Measurements from ENCODE around the gene FNDC11. TPM values are rescaled to one million over a fixed set of nuclear protein-coding genes. Genes with fewer than 3 reads are reported as not detected.
A peak's percentile ranks its signal among the peaks of the same experiment; 100 is the strongest.

The FNDC11 gene
- total and polyA plus RNA-seq, 2 of the 13 experiments (the other 11 are each of a cell fraction or from before 2014, with no cell fraction given) = 0.07 TPM; not detected in 1

DNA sequence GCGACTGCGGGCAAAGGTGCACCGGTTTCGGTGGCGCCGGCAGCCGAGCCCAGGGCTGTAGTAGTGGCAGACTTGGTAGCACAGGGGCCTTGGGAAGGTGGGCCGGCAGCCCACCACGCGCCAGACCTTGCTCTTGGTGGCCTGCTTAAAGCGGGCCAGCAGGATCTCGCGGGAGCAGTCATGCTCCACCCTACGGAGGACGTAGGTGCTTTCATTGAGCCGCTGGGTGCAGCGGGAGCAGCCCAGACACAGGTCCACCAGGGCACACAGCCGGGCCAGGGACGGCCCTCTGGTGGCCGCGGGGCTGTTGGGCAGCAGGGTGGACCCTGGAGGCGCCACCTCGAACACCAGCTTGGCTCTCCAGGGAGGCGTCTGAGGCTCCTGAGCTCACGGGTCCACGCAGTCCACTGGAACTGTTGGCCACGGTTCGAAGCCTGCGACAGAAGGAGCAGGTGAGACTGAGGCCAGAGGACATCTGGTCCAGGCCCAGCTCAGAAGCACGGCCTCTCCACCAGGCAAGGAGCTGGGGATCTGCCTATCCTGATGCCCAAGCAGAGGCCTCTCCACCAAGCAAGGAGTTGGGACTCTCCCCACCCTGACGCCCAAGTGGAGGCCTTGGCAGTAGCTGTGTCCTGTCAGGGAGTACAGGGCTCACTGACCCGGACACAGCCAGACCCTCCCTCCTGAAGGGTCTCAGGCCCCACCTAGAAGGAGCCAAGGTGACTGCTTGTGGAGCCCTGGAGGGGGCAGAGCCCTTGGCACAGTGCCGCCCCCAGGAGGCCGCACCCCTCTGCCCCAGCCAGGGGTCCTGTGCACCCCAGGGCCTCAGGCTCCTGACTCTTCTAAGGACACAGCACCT, 19.1 kb downstream of the FNDC11 start (continued):
- TF ChIP-seq, protein P1, sequence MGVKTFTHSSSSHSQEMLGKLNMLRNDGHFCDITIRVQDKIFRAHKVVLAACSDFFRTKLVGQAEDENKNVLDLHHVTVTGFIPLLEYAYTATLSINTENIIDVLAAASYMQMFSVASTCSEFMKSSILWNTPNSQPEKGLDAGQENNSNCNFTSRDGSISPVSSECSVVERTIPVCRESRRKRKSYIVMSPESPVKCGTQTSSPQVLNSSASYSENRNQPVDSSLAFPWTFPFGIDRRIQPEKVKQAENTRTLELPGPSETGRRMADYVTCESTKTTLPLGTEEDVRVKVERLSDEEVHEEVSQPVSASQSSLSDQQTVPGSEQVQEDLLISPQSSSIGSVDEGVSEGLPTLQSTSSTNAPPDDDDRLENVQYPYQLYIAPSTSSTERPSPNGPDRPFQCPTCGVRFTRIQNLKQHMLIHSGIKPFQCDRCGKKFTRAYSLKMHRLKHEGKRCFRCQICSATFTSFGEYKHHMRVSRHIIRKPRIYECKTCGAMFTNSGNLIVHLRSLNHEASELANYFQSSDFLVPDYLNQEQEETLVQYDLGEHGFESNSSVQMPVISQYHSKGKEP (CRISPR knock-in tag; IDR thresholded peaks at IDR 0.05) = no peak
- 0 out of 2 replicates have a peak, but pooled peaks have one; percentile 64 for TF ChIP-seq ZNF468 (CRISPR knock-in tag; IDR thresholded peaks at IDR 0.05)

DNA sequence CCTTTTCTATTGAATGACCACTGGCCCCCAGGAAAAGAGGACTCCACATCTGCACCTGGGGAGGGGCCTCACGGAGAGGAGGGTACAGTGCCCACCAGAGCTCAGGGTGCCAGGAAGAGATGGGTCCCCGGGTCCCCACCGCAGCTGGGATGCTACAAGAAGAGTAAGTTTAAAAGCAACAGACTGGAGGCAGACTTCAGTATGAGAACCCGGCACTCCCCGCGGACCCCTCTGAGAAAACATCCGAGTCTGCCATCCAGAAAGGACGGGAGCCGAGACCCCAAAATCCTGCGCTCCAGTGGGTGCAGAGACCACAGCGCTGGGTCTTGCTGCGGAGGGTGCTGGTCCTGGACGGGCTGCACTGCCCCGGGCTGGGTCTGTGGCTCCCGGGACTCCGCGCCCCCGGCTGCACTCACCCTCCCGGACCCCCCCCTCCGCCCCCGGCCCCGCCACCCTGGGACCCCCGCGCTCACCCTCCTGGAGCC, 19.7 kb downstream of the FNDC11 start:
- Histone ChIP-seq H3K4me2 (ENCODE audit: low read depth, low read length) (peak overlapping the region; percentile 88), H3K4me1 (ENCODE audit: insufficient read depth, low read length) (peaks cover 55% of the 10 kb centered on the region), H3K4me3 (replicated peaks in 1 of 3; ENCODE audit: insufficient read depth in 1 of 3, low read depth in 2 of 3, low read length in 3 of 3) (peak overlapping the region; percentile 88 to 98 (median 94)), H4K20me1 (ENCODE audit: insufficient read depth, low read length) (peaks cover 2% of the 10 kb centered on the region; the same call in 1 of the 2 replicates), H3K36me3 (replicated peaks in 1 of 2; ENCODE audit: control insufficient read depth in 1 of 2, insufficient read depth in 2 of 2, low read length in 2 of 2) (no peaks in the 10 kb centered on the region), H3K79me2 (ENCODE audit: insufficient read depth, low read length) (no peaks in the 10 kb centered on the region), H3K27ac (ENCODE audit: extremely low read length, insufficient read depth, low read length) (peak overlapping the region; percentile 23), H3K9ac (ENCODE audit: insufficient read depth, low read depth, low read length) (peak overlapping the region; percentile 86), H3K27me3 (ENCODE audit: control insufficient read depth in 1 of 2, insufficient read depth in 2 of 2, low read length in 2 of 2) (peaks cover 4 to 18% of the 10 kb centered on the region in 2 experiments; a peak in 2 of 5 replicates), H3K9me3 (ENCODE audit: low read length) (no peaks in the 10 kb centered on the region), H2AFZ (ENCODE audit: low read length) (no peak overlapping the region)
- BruUV-seq (replicated peaks) = TSS peak; percentile 53
- intact Hi-C loops (cut with micrococcal nuclease; ENCODE audit: unreplicated experiment) (loop anchor here (1.0 kb wide), 1 partner anchor 35 kb away; no protein-coding TSS in a partner anchor), in situ Hi-C loops (cut with HindIII; ENCODE audit: extremely low pct_ligation_motif_present, low pct_unique_long_range_greater_than_20kb) (no loop called here)
- ChIA-PET CTCF (ENCODE audit: low intra/inter-chr PET ratio, low total read pairs) (interaction anchor here (2.8 kb wide), 1 partner anchor 36 kb away, joined by 22 read pairs; the partner anchor contains the start of gene PTK6), POLR2A (interaction anchor here (0.8 to 2.6 kb wide), 22 partner anchors 9 to 480 kb away, joined by 3 to 26 read pairs (median 4); partner anchors contain the start of genes GMEB2, PPDPF, PTK6 and RTEL1)
- FAIRE-seq (no peak), ATAC-seq (peak; percentile 46), DNase-seq (ENCODE audit: low spot score) (no peak)
- 4% methylated on average over 14 of the region's 24 CpGs for WGBS (ENCODE audit: low lambda C conversion rate)
- no peak for TF ChIP-seq SIX1 (CRISPR knock-in tag; IDR thresholded peaks at IDR 0.05; ENCODE audit: borderline replicate concordance)
- TF ChIP-seq, protein P2, sequence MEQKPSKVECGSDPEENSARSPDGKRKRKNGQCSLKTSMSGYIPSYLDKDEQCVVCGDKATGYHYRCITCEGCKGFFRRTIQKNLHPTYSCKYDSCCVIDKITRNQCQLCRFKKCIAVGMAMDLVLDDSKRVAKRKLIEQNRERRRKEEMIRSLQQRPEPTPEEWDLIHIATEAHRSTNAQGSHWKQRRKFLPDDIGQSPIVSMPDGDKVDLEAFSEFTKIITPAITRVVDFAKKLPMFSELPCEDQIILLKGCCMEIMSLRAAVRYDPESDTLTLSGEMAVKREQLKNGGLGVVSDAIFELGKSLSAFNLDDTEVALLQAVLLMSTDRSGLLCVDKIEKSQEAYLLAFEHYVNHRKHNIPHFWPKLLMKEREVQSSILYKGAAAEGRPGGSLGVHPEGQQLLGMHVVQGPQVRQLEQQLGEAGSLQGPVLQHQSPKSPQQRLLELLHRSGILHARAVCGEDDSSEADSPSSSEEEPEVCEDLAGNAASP (CRISPR knock-in tag; IDR thresholded peaks at IDR 0.05; ENCODE audit: borderline replicate concordance) = no peak
- TF ChIP-seq ZNF776 (CRISPR knock-in tag; IDR thresholded peaks at IDR 0.05) = 0 out of 2 replicates have a peak, but pooled peaks have one; percentile 20
- TF ChIP-seq, protein P3, sequence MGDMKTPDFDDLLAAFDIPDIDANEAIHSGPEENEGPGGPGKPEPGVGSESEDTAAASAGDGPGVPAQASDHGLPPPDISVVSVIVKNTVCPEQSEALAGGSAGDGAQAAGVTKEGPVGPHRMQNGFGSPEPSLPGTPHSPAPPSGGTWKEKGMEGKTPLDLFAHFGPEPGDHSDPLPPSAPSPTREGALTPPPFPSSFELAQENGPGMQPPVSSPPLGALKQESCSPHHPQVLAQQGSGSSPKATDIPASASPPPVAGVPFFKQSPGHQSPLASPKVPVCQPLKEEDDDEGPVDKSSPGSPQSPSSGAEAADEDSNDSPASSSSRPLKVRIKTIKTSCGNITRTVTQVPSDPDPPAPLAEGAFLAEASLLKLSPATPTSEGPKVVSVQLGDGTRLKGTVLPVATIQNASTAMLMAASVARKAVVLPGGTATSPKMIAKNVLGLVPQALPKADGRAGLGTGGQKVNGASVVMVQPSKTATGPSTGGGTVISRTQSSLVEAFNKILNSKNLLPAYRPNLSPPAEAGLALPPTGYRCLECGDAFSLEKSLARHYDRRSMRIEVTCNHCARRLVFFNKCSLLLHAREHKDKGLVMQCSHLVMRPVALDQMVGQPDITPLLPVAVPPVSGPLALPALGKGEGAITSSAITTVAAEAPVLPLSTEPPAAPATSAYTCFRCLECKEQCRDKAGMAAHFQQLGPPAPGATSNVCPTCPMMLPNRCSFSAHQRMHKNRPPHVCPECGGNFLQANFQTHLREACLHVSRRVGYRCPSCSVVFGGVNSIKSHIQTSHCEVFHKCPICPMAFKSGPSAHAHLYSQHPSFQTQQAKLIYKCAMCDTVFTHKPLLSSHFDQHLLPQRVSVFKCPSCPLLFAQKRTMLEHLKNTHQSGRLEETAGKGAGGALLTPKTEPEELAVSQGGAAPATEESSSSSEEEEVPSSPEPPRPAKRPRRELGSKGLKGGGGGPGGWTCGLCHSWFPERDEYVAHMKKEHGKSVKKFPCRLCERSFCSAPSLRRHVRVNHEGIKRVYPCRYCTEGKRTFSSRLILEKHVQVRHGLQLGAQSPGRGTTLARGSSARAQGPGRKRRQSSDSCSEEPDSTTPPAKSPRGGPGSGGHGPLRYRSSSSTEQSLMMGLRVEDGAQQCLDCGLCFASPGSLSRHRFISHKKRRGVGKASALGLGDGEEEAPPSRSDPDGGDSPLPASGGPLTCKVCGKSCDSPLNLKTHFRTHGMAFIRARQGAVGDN (CRISPR knock-in tag; IDR thresholded peaks at IDR 0.05) = no peak
- TF ChIP-seq ZNF766 (CRISPR knock-in tag; IDR thresholded peaks at IDR 0.05; ENCODE audit: borderline replicate concordance) = 0 out of 2 replicates have a peak, but pooled peaks have one; percentile 38
- no peak for TF ChIP-seq ZNF263 (CRISPR knock-in tag; IDR thresholded peaks at IDR 0.05)
- TF ChIP-seq KAT7 (CRISPR knock-in tag; IDR thresholded peaks at IDR 0.05; ENCODE audit: borderline replicate concordance) = no peak
- peak; percentile 2; the same call in 1 of the 2 replicates for TF ChIP-seq ERF (CRISPR knock-in tag; IDR thresholded peaks at IDR 0.05)
- no peak for TF ChIP-seq CC2D1A (CRISPR knock-in tag; IDR thresholded peaks at IDR 0.05)
- TF ChIP-seq ZZZ3 (CRISPR knock-in tag; IDR thresholded peaks at IDR 0.05; ENCODE audit: borderline replicate concordance) = 0 out of 2 replicates have a peak, but pooled peaks have one; percentile 34
- TF ChIP-seq ZNF556 (CRISPR knock-in tag; IDR thresholded peaks at IDR 0.05; ENCODE audit: borderline replicate concordance) = 0 out of 2 replicates have a peak, but pooled peaks have one; percentile 3
- no peak for TF ChIP-seq POLR2A (IDR thresholded peaks at IDR 0.05; ENCODE audit: insufficient read depth in 1 of 2, low read depth in 2 of 2, low read length in 2 of 2)

All from HepG2 (cell line).